K562 (cell line): Measurements from ENCODE around the gene UBE3B.

Experiments
- MAZ ChIP-seq, 2 experiments: fragments of 450-650 bp in 1 of 2; sonication (generic) in 1 of 2; formaldehyde crosslinking; IDR thresholded peaks in 1 of 2; conservative IDR thresholded peaks in 1 of 2; 2 replicates each; pipeline versions ENCODE4 v1.4.0 to v1.5.0; 2020; ENCODE audit warnings: mild to moderate bottlenecking in 1 of 2, missing genetic modification reagents in 1 of 2
- PATZ1 ChIP-seq: fragments of 250-450 bp; sonication (Bioruptor Pico); IDR thresholded peaks from 2 replicates; pipeline ENCODE4 v1.5.0; 2020; ENCODE audit warnings: mild to moderate bottlenecking, borderline replicate concordance
- ZBTB40 ChIP-seq, 2 experiments: fragments of 450-650 bp in 1 of 2; sonication (generic) in 1 of 2; formaldehyde crosslinking in 1 of 2; IDR thresholded peaks; 2 replicates each; pipeline versions ENCODE4 v1.7.1 to v1.9.0; 2016 to 2022; ENCODE audit warnings: inconsistent platforms in 1 of 2, mild to moderate bottlenecking in 1 of 2, missing genetic modification reagents in 1 of 2
- ZBTB7A ChIP-seq: IDR thresholded peaks from 2 replicates; pipeline ENCODE4 v1.6.1; 2011; ENCODE audit warnings: low read depth, mild to moderate bottlenecking, low read length, moderate library complexity, borderline replicate concordance; ENCODE audit not compliant: control insufficient read depth

- TF ChIP-seq ZBTB7A = no peak
- TF ChIP-seq PATZ1 (CRISPR knock-in tag) = no peak
- no peak for TF ChIP-seq MAZ (CRISPR knock-in tag; conservative IDR thresholded peaks at IDR 0.05 in 1 of 2, IDR thresholded peaks at IDR 0.05 in 1 of 2)
- no peak for TF ChIP-seq ZBTB40 (IDR thresholded peaks at IDR 0.05)
- no peak for TF ChIP-seq ZBTB40 (CRISPR knock-in tag; IDR thresholded peaks at IDR 0.05)
Measured at GRCh38 chr12:109533487-109533740, 56.0 kb downstream of the UBE3B start.
